Limb (tissue), 2 donors: Measurements from ENCODE around the gene TIAM1.
A peak's percentile ranks its signal among the peaks of the same experiment; 100 is the strongest.

ENCODE experiments used
- DNase-seq, 2 donors: peaks; one replicate each; pipeline ENCODE4 v3.0.0-alpha.2; 2016; ENCODE audit errors: extremely low spot score in 2 of 2

TIAM1 gene

GRCh38 chr21:31354604-31355443, 10.8 kb upstream of the TIAM1 start:
- DNase-seq: no peak

GRCh38 chr21:31354122-31354521, 10.1 kb upstream of the TIAM1 start:
- DNase-seq: no peak

- no peak for DNase-seq
These were observed 8.8 kb upstream of the TIAM1 start for GRCh38 chr21:31352836-31353235.

GRCh38 chr21:31351960-31352359, 7.9 kb upstream of the TIAM1 start:
- no peak for DNase-seq

- DNase-seq: no peak
These were observed 7.4 kb upstream of the TIAM1 start for GRCh38 chr21:31351438-31351837.

- DNase-seq: no peak
These were observed 5.1 kb upstream of the TIAM1 start for GRCh38 chr21:31349208-31349607.

GRCh38 chr21:31348188-31348587, 4.1 kb upstream of the TIAM1 start:
- DNase-seq: no peak

GRCh38 chr21:31347435-31348032, 3.5 kb upstream of the TIAM1 start:
- no peak for DNase-seq

- DNase-seq: no peak
These were observed 2.3 kb upstream of the TIAM1 start for GRCh38 chr21:31346256-31346821.

GRCh38 chr21:31345136-31345535, 1.1 kb upstream of the TIAM1 start:
- no peak for DNase-seq

GRCh38 chr21:31343030-31343510, 991 bp downstream of the TIAM1 start:
- DNase-seq: no peak

GRCh38 chr21:31342348-31342747, 1.7 kb downstream of the TIAM1 start:
- no peak for DNase-seq

- no peak for DNase-seq
These were observed 3.0 kb downstream of the TIAM1 start for GRCh38 chr21:31340942-31341487.

- no peak for DNase-seq
These were observed 3.5 kb downstream of the TIAM1 start for GRCh38 chr21:31340514-31340913.

- DNase-seq: no peak
These were observed 4.3 kb downstream of the TIAM1 start for GRCh38 chr21:31339721-31340120.

GRCh38 chr21:31338908-31339368, 5.1 kb downstream of the TIAM1 start:
- no peak for DNase-seq

- no peak for DNase-seq
These were observed 5.8 kb downstream of the TIAM1 start for GRCh38 chr21:31337996-31338907.

GRCh38 chr21:31337086-31337485, 7.0 kb downstream of the TIAM1 start:
- no peak for DNase-seq

- DNase-seq: no peak
These were observed 7.4 kb downstream of the TIAM1 start for GRCh38 chr21:31336739-31337040.

- peak in 1 of 2 donors; percentile 24 for DNase-seq
These were observed 7.9 kb downstream of the TIAM1 start for GRCh38 chr21:31335957-31336738.
